PC-9 (cell line): ENCODE measurements around the gene CD27. TPM values are rescaled to one million over a fixed set of nuclear protein-coding genes. Genes with fewer than 3 reads are reported as not detected.

Experiments used
- BruUV-seq: library from RNA; stranded (reverse); fragments of 400-500 nt; replicated peaks from 2 replicates; lab custom pipeline; 2021; lab: Mats Ljungman, UMichigan
- CTCF ChIA-PET: fragments of 300-600 bp; sonication (Branson Sonifier 250); formaldehyde crosslinking; loops from one replicate; lab custom pipeline; 2022; ENCODE audit warnings: antibody characterized with exemption; lab: Charles Lee
- POLR2A ChIA-PET: fragments of 300-600 bp; sonication (Branson Sonifier 250); formaldehyde crosslinking; loops from one replicate; lab custom pipeline; 2022; ENCODE audit warnings: antibody characterized with exemption; ENCODE audit not compliant: unreplicated experiment; lab: Charles Lee
- DNase-seq, 2 experiments: peaks; one replicate each; pipeline versions ENCODE4 v3.0.0 to v3.0.0-alpha.2; 2015 to 2022; ENCODE audit warnings: mixed read lengths in 1 of 2
- H2AFZ ChIP-seq: fragments of 200-600 bp; sonication (generic); 2 replicates; pipeline ENCODE4 v1.8.1; 2017; ENCODE audit warnings: antibody characterized with exemption
- H3F3A ChIP-seq: fragments of 200-600 bp; sonication (generic); 2 replicates; pipeline ENCODE4 v1.8.1; 2017; ENCODE audit warnings: antibody characterized with exemption, mild to moderate bottlenecking, low read depth; ENCODE audit not compliant: insufficient read depth
- H3K27ac ChIP-seq: fragments of 200-600 bp; sonication (generic); 2 replicates; pipeline ENCODE4 v1.6.1; 2016; ENCODE audit warnings: mixed run types
- H3K27me3 ChIP-seq: fragments of 200-600 bp; sonication (generic); 2 replicates; pipeline ENCODE4 v1.6.1; 2016; ENCODE audit warnings: low read depth, mixed run types; ENCODE audit not compliant: insufficient read depth
- H3K36me3 ChIP-seq: fragments of 200-600 bp; sonication (generic); 2 replicates; pipeline ENCODE4 v1.6.1; 2016; ENCODE audit warnings: low read depth, mixed run types
- H3K4me1 ChIP-seq: fragments of 200-600 bp; sonication (generic); replicated peaks from 2 replicates; pipeline ENCODE4 v1.6.1; 2016; ENCODE audit warnings: mixed run types; ENCODE audit not compliant: insufficient read depth
- H3K4me2 ChIP-seq: fragments of 200-600 bp; sonication (generic); 2 replicates; pipeline ENCODE4 v1.6.1; 2017; ENCODE audit warnings: mixed run types
- H3K4me3 ChIP-seq: fragments of 200-600 bp; sonication (generic); 2 replicates; pipeline ENCODE4 v1.6.1; 2016; ENCODE audit warnings: mixed run types
- H3K79me2 ChIP-seq: fragments of 200-600 bp; sonication (generic); 2 replicates; pipeline ENCODE4 v1.6.1; 2017; ENCODE audit warnings: low read depth, mixed run types
- H3K9me2 ChIP-seq: fragments of 200-600 bp; sonication (generic); 2 replicates; pipeline ENCODE4 v1.8.1; 2017; ENCODE audit warnings: mild to moderate bottlenecking; ENCODE audit not compliant: insufficient read depth
- H3K9me3 ChIP-seq: fragments of 200-600 bp; sonication (generic); 2 replicates; pipeline ENCODE4 v1.8.1; 2016; ENCODE audit warnings: low read depth; ENCODE audit not compliant: insufficient read depth
- H4K20me1 ChIP-seq: fragments of 200-600 bp; sonication (generic); 2 replicates; pipeline ENCODE4 v1.8.1; 2017; ENCODE audit not compliant: insufficient read depth
- EZH2 ChIP-seq: fragments of 200-600 bp; sonication (generic); IDR thresholded peaks from 2 replicates; pipeline ENCODE4 v1.8.0; 2017; ENCODE audit warnings: antibody characterized with exemption, low read depth
- intact Hi-C: fragments of 100-400 bp; cut with micrococcal nuclease; formaldehyde crosslinking; loops from one replicate; pipeline ENCODE4 v1.10.0; 2022; ENCODE audit not compliant: unreplicated experiment
- total RNA-seq: library from RNA; stranded (reverse); gene quantifications from 2 replicates; pipeline ENCODE4 v1.2.3, GENCODE V29; 2021
- TF ChIP-seq, protein P1 (sequence below): fragments of 200-600 bp; sonication (generic); conservative IDR thresholded peaks from 2 replicates; pipeline ENCODE4 v1.6.1; 2017; ENCODE audit warnings: mixed run types, antibody characterized with exemption, mild to moderate bottlenecking, moderate library complexity

The CD27 gene
- total RNA-seq, 1 experiment from 2014 or later = not detected

GRCh38 chr12:6458281-6459003 lies 13.7 kb downstream of the CD27 start:
- Histone ChIP-seq H3K79me2 (no peaks in the 10 kb centered on the region), H3K27ac (no peak overlapping the region), H3K36me3 (no peaks in the 10 kb centered on the region), H3K27me3 (no peaks in the 10 kb centered on the region), H2AFZ (no peak overlapping the region), H3K9me3 (no peaks in the 10 kb centered on the region), H3F3A (no peaks in the 10 kb centered on the region; the same call in 1 of the 2 replicates), H3K4me3 (no peak overlapping the region), H3K4me1 (no peaks in the 10 kb centered on the region), H3K9me2 (no peaks in the 10 kb centered on the region), H4K20me1 (no peaks in the 10 kb centered on the region), H3K4me2 (no peak overlapping the region)
- intact Hi-C loops = no loop called here
- DNase-seq = no peak
- TF ChIP-seq, protein P1, sequence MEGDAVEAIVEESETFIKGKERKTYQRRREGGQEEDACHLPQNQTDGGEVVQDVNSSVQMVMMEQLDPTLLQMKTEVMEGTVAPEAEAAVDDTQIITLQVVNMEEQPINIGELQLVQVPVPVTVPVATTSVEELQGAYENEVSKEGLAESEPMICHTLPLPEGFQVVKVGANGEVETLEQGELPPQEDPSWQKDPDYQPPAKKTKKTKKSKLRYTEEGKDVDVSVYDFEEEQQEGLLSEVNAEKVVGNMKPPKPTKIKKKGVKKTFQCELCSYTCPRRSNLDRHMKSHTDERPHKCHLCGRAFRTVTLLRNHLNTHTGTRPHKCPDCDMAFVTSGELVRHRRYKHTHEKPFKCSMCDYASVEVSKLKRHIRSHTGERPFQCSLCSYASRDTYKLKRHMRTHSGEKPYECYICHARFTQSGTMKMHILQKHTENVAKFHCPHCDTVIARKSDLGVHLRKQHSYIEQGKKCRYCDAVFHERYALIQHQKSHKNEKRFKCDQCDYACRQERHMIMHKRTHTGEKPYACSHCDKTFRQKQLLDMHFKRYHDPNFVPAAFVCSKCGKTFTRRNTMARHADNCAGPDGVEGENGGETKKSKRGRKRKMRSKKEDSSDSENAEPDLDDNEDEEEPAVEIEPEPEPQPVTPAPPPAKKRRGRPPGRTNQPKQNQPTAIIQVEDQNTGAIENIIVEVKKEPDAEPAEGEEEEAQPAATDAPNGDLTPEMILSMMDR = no peak
- TF ChIP-seq EZH2 = no peak
- CTCF ChIA-PET = interaction anchor here (0.7 kb wide), 1 partner anchor 1012 kb away, joined by 4 read pairs; no protein-coding TSS in a partner anchor
- POLR2A ChIA-PET = interaction anchor here (0.6 kb wide), 1 partner anchor 12 kb away, joined by 3 read pairs; no protein-coding TSS in a partner anchor
- no TSS peak for BruUV-seq

DNA sequence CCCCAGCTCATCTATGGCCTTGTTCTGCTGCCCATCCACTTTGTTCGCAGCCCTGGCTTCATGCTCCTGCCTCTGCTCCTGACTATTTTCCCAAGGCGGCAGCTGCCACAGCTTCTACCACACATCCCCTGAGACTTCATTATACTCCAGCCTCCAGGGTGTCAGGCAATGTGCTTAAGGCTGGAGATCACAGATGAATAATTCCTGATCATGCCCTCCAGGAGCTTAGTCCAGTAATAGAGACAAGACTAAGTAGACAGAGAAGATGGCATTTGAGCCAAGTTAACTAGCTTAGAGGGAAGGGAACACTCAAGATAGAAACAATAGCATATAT lies 14.2 kb downstream of the CD27 start:
- no peaks in the 10 kb centered on the region for H3K9me3 ChIP-seq
- H3K4me3 ChIP-seq = no peak overlapping the region
- H2AFZ ChIP-seq = no peak overlapping the region
- no peaks in the 10 kb centered on the region for H3K36me3 ChIP-seq
- no peak for DNase-seq
- ChIA-PET CTCF (no interaction called here), POLR2A (no interaction called here)
- H3K4me2 ChIP-seq = no peak overlapping the region
- no TSS peak for BruUV-seq
- TF ChIP-seq, protein P1 = no peak
- TF ChIP-seq EZH2 = no peak
- H3F3A ChIP-seq = no peaks in the 10 kb centered on the region
- H3K27me3 ChIP-seq = no peaks in the 10 kb centered on the region
- H3K4me1 ChIP-seq = no peaks in the 10 kb centered on the region
- no peak overlapping the region for H3K27ac ChIP-seq
- intact Hi-C loops = no loop called here
- no peaks in the 10 kb centered on the region for H4K20me1 ChIP-seq
- no peaks in the 10 kb centered on the region for H3K9me2 ChIP-seq
- H3K79me2 ChIP-seq = no peaks in the 10 kb centered on the region

DNA sequence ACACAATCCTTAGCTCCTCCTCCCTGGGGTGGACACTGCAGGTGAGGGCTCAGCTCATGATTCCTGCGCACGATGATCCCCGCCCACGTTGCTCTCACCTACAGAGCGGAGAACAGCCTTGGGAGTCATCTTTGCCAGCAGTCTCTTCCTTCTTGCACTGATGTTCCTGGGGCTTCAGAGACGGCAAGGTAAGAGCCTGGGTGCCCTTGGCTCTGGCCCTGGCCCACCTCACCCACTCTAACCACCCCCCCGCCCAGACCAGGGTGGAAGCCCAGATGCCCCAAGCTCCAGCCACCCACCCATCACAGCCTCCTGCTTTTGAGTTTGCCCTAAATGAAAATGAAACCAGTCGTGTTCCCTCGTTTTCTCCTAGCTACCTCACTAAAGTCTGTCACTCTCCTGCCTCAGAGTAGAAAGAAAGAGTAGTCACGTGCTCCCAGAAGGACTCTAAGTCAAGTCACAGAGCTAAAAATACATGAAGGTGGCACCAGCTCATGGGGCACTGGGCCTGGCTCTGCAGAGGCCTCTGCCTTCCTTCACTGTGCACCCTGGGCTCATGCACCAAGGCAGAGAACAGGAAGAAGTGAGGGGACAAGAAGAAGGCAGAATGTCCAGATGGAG lies 16.1 kb downstream of the CD27 start:
- TF ChIP-seq EZH2 = no peak
- TF ChIP-seq, protein P1 = no peak

More for the DNA sequence above, 16.1 kb downstream of the CD27 start:
- no peaks in the 10 kb centered on the region for H3K36me3 ChIP-seq
- no peaks in the 10 kb centered on the region for H3K79me2 ChIP-seq
- intact Hi-C loops = no loop called here
- H3K27ac ChIP-seq = no peak overlapping the region
- H3K4me3 ChIP-seq = no peak overlapping the region
- no peak for DNase-seq
- H4K20me1 ChIP-seq = no peaks in the 10 kb centered on the region
- no peak overlapping the region for H2AFZ ChIP-seq
- POLR2A ChIA-PET = interaction anchor here (0.5 to 0.7 kb wide), 4 partner anchors 9 to 115 kb away, joined by 3 to 11 read pairs (median 4); partner anchors contain the start of gene VAMP1
- H3K9me3 ChIP-seq = no peaks in the 10 kb centered on the region
- BruUV-seq = no TSS peak
- no peaks in the 10 kb centered on the region for H3K27me3 ChIP-seq
- no peaks in the 10 kb centered on the region for H3K9me2 ChIP-seq
- CTCF ChIA-PET = no interaction called here
- H3F3A ChIP-seq = no peaks in the 10 kb centered on the region; the same call in 1 of the 2 replicates
- no peaks in the 10 kb centered on the region for H3K4me1 ChIP-seq
- no peak overlapping the region for H3K4me2 ChIP-seq
